DOHH2 (cell line): ENCODE results near the gene HABP2.

Experiments used
- H3F3A ChIP-seq: fragments of 200-600 bp; sonication (generic), shearing (Covaris generic); 2 replicates; pipeline ENCODE4 v1.6.0; 2016; ENCODE audit warnings: antibody characterized with exemption, mild to moderate bottlenecking; ENCODE audit not compliant: control insufficient read depth, insufficient read depth
- H3K27ac ChIP-seq: fragments of 200-600 bp; sonication (generic); 2 replicates; pipeline ENCODE4 v1.5.1; 2014; ENCODE audit warnings: low read depth, mild to moderate bottlenecking, low read length, moderate library complexity
- H3K27me3 ChIP-seq: fragments of 200-600 bp; sonication (generic); 2 replicates; pipeline ENCODE4 v1.6.1; 2014; ENCODE audit warnings: mild to moderate bottlenecking, low read length, mixed read lengths; ENCODE audit not compliant: control insufficient read depth
- H3K36me3 ChIP-seq: fragments of 200-600 bp; sonication (generic); 2 replicates; pipeline ENCODE4 v1.6.1; 2014; ENCODE audit warnings: mild to moderate bottlenecking, low read length, moderate library complexity, mixed read lengths; ENCODE audit not compliant: control insufficient read depth
- H3K4me1 ChIP-seq: fragments of 200-600 bp; sonication (generic); 2 replicates; pipeline ENCODE4 v1.6.1; 2014; ENCODE audit warnings: mild to moderate bottlenecking, low read length, mixed read lengths; ENCODE audit not compliant: control insufficient read depth
- H3K4me2 ChIP-seq: fragments of 200-600 bp; sonication (generic); 2 replicates; pipeline ENCODE4 v1.6.0; 2014; ENCODE audit warnings: mild to moderate bottlenecking, low read length, moderate library complexity
- H3K4me3 ChIP-seq: fragments of 200-600 bp; sonication (generic); 2 replicates; pipeline ENCODE4 v1.5.1; 2014; ENCODE audit warnings: mild to moderate bottlenecking, low read length, mixed read lengths
- H3K79me2 ChIP-seq: fragments of 200-600 bp; sonication (generic); 2 replicates; pipeline ENCODE4 v1.6.1; 2014; ENCODE audit warnings: mild to moderate bottlenecking, low read length, mixed read lengths; ENCODE audit not compliant: control insufficient read depth
- H3K9me2 ChIP-seq: fragments of 200-600 bp; sonication (generic); replicated peaks from 2 replicates; pipeline ENCODE4 v1.6.1; 2014; ENCODE audit warnings: mild to moderate bottlenecking, low read length, mixed read lengths; ENCODE audit not compliant: control insufficient read depth
- H3K9me3 ChIP-seq: fragments of 200-600 bp; sonication (generic); 2 replicates; pipeline ENCODE4 v1.6.1; 2014; ENCODE audit warnings: antibody characterized with exemption, low read length, mixed read lengths; ENCODE audit not compliant: control insufficient read depth, insufficient read depth
- H4K20me1 ChIP-seq: fragments of 200-600 bp; sonication (generic); 2 replicates; pipeline ENCODE4 v1.6.0; 2014; ENCODE audit warnings: low read depth, mild to moderate bottlenecking, antibody characterized with exemption, low read length, moderate library complexity; ENCODE audit not compliant: control insufficient read depth, insufficient read depth
- CTCF ChIP-seq: fragments of 200-600 bp; sonication (generic); IDR thresholded peaks from one replicate; pipeline ENCODE4 v1.5.1; 2014; ENCODE audit warnings: antibody characterized with exemption, mild to moderate bottlenecking, low read depth, low read length; ENCODE audit not compliant: poor library complexity, severe bottlenecking
- EZH2phosphoT487 ChIP-seq: fragments of 200-600 bp; sonication (generic); IDR thresholded peaks from 2 replicates; pipeline ENCODE4 v1.6.1; 2017; ENCODE audit warnings: borderline replicate concordance, mild to moderate bottlenecking, antibody characterized with exemption, low read length, moderate library complexity, mixed read lengths

HABP2 gene

GRCh38 chr10:113621799-113622198 lies 68.9 kb downstream of the HABP2 start:
- Histone ChIP-seq H3K4me2 (no peak overlapping the region), H3K27ac (no peak overlapping the region), H3K9me2 (no peaks in the 10 kb centered on the region), H4K20me1 (no peaks in the 10 kb centered on the region), H3F3A (no peaks in the 10 kb centered on the region), H3K36me3 (no peaks in the 10 kb centered on the region), H3K79me2 (no peaks in the 10 kb centered on the region), H3K4me1 (no peaks in the 10 kb centered on the region), H3K27me3 (no peaks in the 10 kb centered on the region), H3K4me3 (no peak overlapping the region), H3K9me3 (no peaks in the 10 kb centered on the region)
- TF ChIP-seq CTCF (no peak), EZH2phosphoT487 (no peak)

- no peaks in the 10 kb centered on the region for H3F3A ChIP-seq
Measured at GRCh38 chr10:113622831-113623230, 70.0 kb downstream of the HABP2 start.

GRCh38 chr10:113625461-113626186 lies 72.8 kb downstream of the HABP2 start:
- H3K9me2 ChIP-seq = no peaks in the 10 kb centered on the region; the same call in 1 of the 2 replicates
- H3K4me1 ChIP-seq = no peaks in the 10 kb centered on the region
- no peaks in the 10 kb centered on the region for H3K36me3 ChIP-seq
- no peak overlapping the region for H3K4me3 ChIP-seq
- no peak overlapping the region for H3K27ac ChIP-seq
- H3K79me2 ChIP-seq = no peaks in the 10 kb centered on the region
- no peaks in the 10 kb centered on the region for H4K20me1 ChIP-seq
- H3K4me2 ChIP-seq = no peak overlapping the region
- H3F3A ChIP-seq = no peaks in the 10 kb centered on the region
- no peak for TF ChIP-seq CTCF
- no peaks in the 10 kb centered on the region for H3K9me3 ChIP-seq
- no peaks in the 10 kb centered on the region for H3K27me3 ChIP-seq

More at GRCh38 chr10:113622831-113623230, 70.0 kb downstream of the HABP2 start:
- Histone ChIP-seq H3K27ac (no peak overlapping the region), H3K4me1 (no peaks in the 10 kb centered on the region), H3K27me3 (no peaks in the 10 kb centered on the region), H4K20me1 (no peaks in the 10 kb centered on the region), H3K9me2 (no peaks in the 10 kb centered on the region; the same call in 1 of the 2 replicates), H3K36me3 (no peaks in the 10 kb centered on the region), H3K79me2 (no peaks in the 10 kb centered on the region), H3K9me3 (no peaks in the 10 kb centered on the region), H3K4me3 (no peak overlapping the region), H3K4me2 (no peak overlapping the region)
- no peak for TF ChIP-seq CTCF
- no peak for TF ChIP-seq EZH2phosphoT487
